SK-N-SH treated with all-trans-retinoic acid at 6 μM for 48 hours (cell line): ENCODE measurements around the gene CTSD.

Source experiments
- ATAC-seq: fragments of 200-7000 bp; cut with Tn5 transposase; 3 replicates; pipeline ENCODE4 v1.9.1; 2020; ENCODE audit warnings: mild to moderate bottlenecking, moderate library complexity
- ARNTL ChIP-seq: fragments of 450-650 bp; formaldehyde crosslinking; IDR thresholded peaks from 2 replicates; pipeline ENCODE4 v1.5.0; 2020; ENCODE audit warnings: low read depth, mild to moderate bottlenecking, moderate library complexity, borderline replicate concordance
- BACH2 ChIP-seq: fragments of 250-450 bp; sonication (Bioruptor Pico); IDR thresholded peaks from 2 replicates; pipeline ENCODE4 v1.9.0; 2021; ENCODE audit warnings: mild to moderate bottlenecking, borderline replicate concordance
- CSDC2 ChIP-seq: fragments of 250-450 bp; sonication (Bioruptor Pico); IDR thresholded peaks from 2 replicates; pipeline ENCODE4 v1.5.0; 2020; ENCODE audit warnings: mild to moderate bottlenecking, moderate library complexity
- ESRRG ChIP-seq: fragments of 250-450 bp; sonication (Bioruptor Pico); IDR thresholded peaks from 2 replicates; pipeline ENCODE4 v1.6.1; 2021; ENCODE audit warnings: mild to moderate bottlenecking
- GLIS3 ChIP-seq: fragments of 250-450 bp; sonication (Bioruptor Pico); IDR thresholded peaks from 2 replicates; pipeline ENCODE4 v1.5.0; 2020; ENCODE audit warnings: mild to moderate bottlenecking, moderate library complexity
- OSR1 ChIP-seq: fragments of 250-450 bp; sonication (Bioruptor Pico); IDR thresholded peaks from 2 replicates; pipeline ENCODE4 v1.8.0; 2022; ENCODE audit warnings: moderate library complexity, mild to moderate bottlenecking, inconsistent platforms
- PATZ1 ChIP-seq: fragments of 250-450 bp; sonication (Bioruptor Pico); IDR thresholded peaks from 2 replicates; pipeline ENCODE4 v1.8.0; 2020; ENCODE audit warnings: mild to moderate bottlenecking, moderate library complexity, borderline replicate concordance
- PPARA ChIP-seq: fragments of 250-450 bp; sonication (Bioruptor Pico); IDR thresholded peaks from 2 replicates; pipeline ENCODE4 v1.5.0; 2020; ENCODE audit warnings: mild to moderate bottlenecking, borderline replicate concordance
- SNAI2 ChIP-seq: fragments of 250-450 bp; sonication (Bioruptor Pico); IDR thresholded peaks from 2 replicates; pipeline ENCODE4 v1.5.0; 2020; ENCODE audit warnings: mild to moderate bottlenecking, moderate library complexity
- TCF4 ChIP-seq: fragments of 250-450 bp; sonication (Bioruptor Pico); IDR thresholded peaks from 2 replicates; pipeline ENCODE4 v1.8.0; 2021; ENCODE audit warnings: mild to moderate bottlenecking, moderate library complexity, borderline replicate concordance
- TOX ChIP-seq: fragments of 250-450 bp; sonication (Bioruptor Pico); IDR thresholded peaks from 2 replicates; pipeline ENCODE4 v1.8.0; 2021; ENCODE audit warnings: mild to moderate bottlenecking, moderate library complexity, borderline replicate concordance
- TSHZ2 ChIP-seq: fragments of 250-450 bp; sonication (Bioruptor Pico); IDR thresholded peaks from 2 replicates; pipeline ENCODE4 v1.5.0; 2020; ENCODE audit warnings: mild to moderate bottlenecking, moderate library complexity
- ZC3H10 ChIP-seq: fragments of 250-450 bp; sonication (Bioruptor Pico); IDR thresholded peaks from 2 replicates; pipeline ENCODE4 v1.5.1; 2021; ENCODE audit warnings: mild to moderate bottlenecking, moderate library complexity
- ZFP3 ChIP-seq: fragments of 250-450 bp; sonication (Bioruptor Pico); IDR thresholded peaks from 2 replicates; pipeline ENCODE4 v1.5.0; 2020; ENCODE audit warnings: mild to moderate bottlenecking, moderate library complexity
- ZFP30 ChIP-seq: fragments of 450-650 bp; formaldehyde crosslinking; IDR thresholded peaks from 2 replicates; pipeline ENCODE4 v1.5.0; 2022; ENCODE audit warnings: mild to moderate bottlenecking, moderate library complexity
- ZNF565 ChIP-seq: fragments of 450-650 bp; formaldehyde crosslinking; conservative IDR thresholded peaks from 2 replicates; pipeline ENCODE4 v1.5.0; 2020; ENCODE audit warnings: low read depth, mild to moderate bottlenecking, moderate library complexity
- ZNF70 ChIP-seq: fragments of 450-650 bp; formaldehyde crosslinking; IDR thresholded peaks from 2 replicates; pipeline ENCODE4 v1.5.0; 2020; ENCODE audit warnings: mild to moderate bottlenecking, moderate library complexity
- ZNF8 ChIP-seq: fragments of 450-650 bp; formaldehyde crosslinking; IDR thresholded peaks from 2 replicates; pipeline ENCODE4 v1.5.0; 2020; ENCODE audit warnings: mild to moderate bottlenecking, moderate library complexity
- TF ChIP-seq, protein P1 (sequence below): fragments of 250-450 bp; sonication (Bioruptor Pico); IDR thresholded peaks from 2 replicates; pipeline ENCODE4 v1.5.1; 2020; ENCODE audit warnings: low read depth, mild to moderate bottlenecking, moderate library complexity

Gene CTSD

DNA sequence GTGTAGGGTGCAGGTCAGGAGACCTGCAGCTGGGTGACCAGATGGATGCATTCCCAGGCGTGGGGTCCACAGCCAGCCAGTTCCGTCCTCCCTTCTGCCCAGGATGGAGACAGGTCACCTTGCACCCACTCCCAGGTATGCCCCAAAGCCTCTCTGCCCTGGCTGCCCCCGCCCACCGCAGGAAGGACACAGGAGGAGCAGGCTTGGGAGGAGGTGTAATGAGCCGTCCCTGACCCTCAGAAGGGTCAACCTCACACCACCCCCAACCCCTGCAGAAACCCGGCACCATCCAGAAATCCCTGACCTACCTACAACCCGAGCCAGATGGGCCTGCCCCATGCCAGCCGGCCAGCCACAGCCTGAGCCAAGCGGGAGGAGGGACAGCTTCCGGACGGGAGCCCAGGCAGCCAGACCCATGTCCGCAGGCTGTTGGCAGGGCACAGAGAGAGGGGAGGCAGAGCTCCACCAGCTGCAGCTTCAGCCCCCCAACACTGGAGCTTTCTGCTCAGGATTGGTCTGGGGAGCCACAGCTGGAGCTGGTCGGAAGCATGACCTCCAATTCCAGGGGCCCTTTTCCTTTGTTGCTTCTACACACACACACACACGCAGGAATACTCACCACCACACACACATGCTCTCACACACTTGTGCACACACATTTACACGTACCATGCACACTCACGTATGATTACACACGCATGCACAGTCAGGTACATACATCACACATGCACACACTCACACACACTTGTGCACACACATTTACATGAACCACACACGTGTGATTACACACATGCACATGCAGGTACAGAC, 18.6 kb downstream of the CTSD start:
- ATAC-seq, result peak; percentile 23; the same call in 1 of the 3 replicates
- TF ChIP-seq CSDC2 (CRISPR knock-in tag) (no peak), ARNTL (CRISPR knock-in tag) (no peak), TCF4 (peak; percentile 39; the same call in 1 of the 2 replicates), TSHZ2 (0 out of 2 replicates have a peak, but pooled peaks have one; percentile 21), BACH2 (CRISPR knock-in tag) (no peak), ZNF70 (peak; percentile 19; the same call in 1 of the 2 replicates), TOX (CRISPR knock-in tag) (no peak), ESRRG (no peak), PATZ1 (CRISPR knock-in tag) (no peak), ZFP3 (no peak), SNAI2 (no peak)

- TF ChIP-seq ZC3H10 (CRISPR knock-in tag) (no peak), ARNTL (CRISPR knock-in tag) (no peak), OSR1 (no peak), ESRRG (no peak)
- TF ChIP-seq, all 23 proteins: peak for 0
- no peak; the same call in 2 of the 3 replicates for ATAC-seq
These were observed 19.4 kb downstream of the CTSD start for GRCh38 chr11:1744137-1744886.

GRCh38 chr11:1743585-1744136, 20.1 kb downstream of the CTSD start:
- ATAC-seq, result no peak
- no peak for TF ChIP-seq ZFP30 (CRISPR knock-in tag)
- TF ChIP-seq ZNF8 (CRISPR knock-in tag), result no peak
- no peak for TF ChIP-seq ZNF565 (CRISPR knock-in tag)
- no peak for TF ChIP-seq TSHZ2
- TF ChIP-seq GLIS3 (CRISPR knock-in tag), result no peak
- no peak for TF ChIP-seq BACH2 (CRISPR knock-in tag)
- TF ChIP-seq, protein P1, sequence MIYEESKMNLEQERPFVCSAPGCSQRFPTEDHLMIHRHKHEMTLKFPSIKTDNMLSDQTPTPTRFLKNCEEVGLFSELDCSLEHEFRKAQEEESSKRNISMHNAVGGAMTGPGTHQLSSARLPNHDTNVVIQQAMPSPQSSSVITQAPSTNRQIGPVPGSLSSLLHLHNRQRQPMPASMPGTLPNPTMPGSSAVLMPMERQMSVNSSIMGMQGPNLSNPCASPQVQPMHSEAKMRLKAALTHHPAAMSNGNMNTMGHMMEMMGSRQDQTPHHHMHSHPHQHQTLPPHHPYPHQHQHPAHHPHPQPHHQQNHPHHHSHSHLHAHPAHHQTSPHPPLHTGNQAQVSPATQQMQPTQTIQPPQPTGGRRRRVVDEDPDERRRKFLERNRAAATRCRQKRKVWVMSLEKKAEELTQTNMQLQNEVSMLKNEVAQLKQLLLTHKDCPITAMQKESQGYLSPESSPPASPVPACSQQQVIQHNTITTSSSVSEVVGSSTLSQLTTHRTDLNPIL (CRISPR knock-in tag), result no peak
- no peak for TF ChIP-seq ZFP3
- TF ChIP-seq SNAI2, result no peak
- TF ChIP-seq ESRRG, result no peak
- TF ChIP-seq CSDC2 (CRISPR knock-in tag), result no peak
- TF ChIP-seq ZNF70, result no peak
- no peak for TF ChIP-seq PPARA
- no peak for TF ChIP-seq TCF4
- TF ChIP-seq, all 23 proteins: peak for 0
